Ascending aorta (tissue), 2 donors: Measurements from ENCODE around the gene NAA10. TPM values are rescaled to one million over a fixed set of nuclear protein-coding genes. Genes with fewer than 3 reads are reported as not detected.
A peak's percentile ranks its signal among the peaks of the same experiment; 100 is the strongest.

Source experiments
- DNase-seq, 2 donors: peaks; one replicate each; pipeline ENCODE4 v3.0.0-alpha.2; 2019; ENCODE audit warnings: low spot score in 2 of 2
- H3K27ac ChIP-seq, 2 donors: fragments of 200-600 bp; sonication (generic); one replicate each; pipeline ENCODE4 v1.5.1; 2016 to 2017; ENCODE audit warnings: mild to moderate bottlenecking in 1 of 2
- H3K27me3 ChIP-seq: fragments of 200-600 bp; sonication (generic); one replicate; pipeline ENCODE4 v1.5.1; 2017
- H3K36me3 ChIP-seq, 2 donors: fragments of 200-600 bp; sonication (generic); one replicate each; pipeline ENCODE4 v1.5.1; 2016
- H3K4me1 ChIP-seq, 2 donors: fragments of 200-600 bp; sonication (generic); one replicate each; pipeline ENCODE4 v1.5.1; 2016 to 2017; ENCODE audit warnings: mild to moderate bottlenecking in 1 of 2
- H3K4me3 ChIP-seq, 2 donors: fragments of 200-600 bp; sonication (generic); one replicate each; pipeline ENCODE4 v1.5.1; 2016 to 2017; ENCODE audit warnings: mild to moderate bottlenecking in 1 of 2
- H3K9me3 ChIP-seq, 2 donors: fragments of 200-600 bp; sonication (generic); one replicate each; pipeline ENCODE4 v1.5.1; 2016
- CTCF ChIP-seq, 3 experiments: fragments of 200-600 bp in 2 of 3; fragments of 450-650 bp in 1 of 3; sonication (generic) in 2 of 3; IDR thresholded peaks; one replicate each; pipeline ENCODE4 v1.5.1; 2016 to 2019; ENCODE audit warnings: antibody characterized with exemption in 3 of 3, mild to moderate bottlenecking in 1 of 3, moderate library complexity in 1 of 3
- intact Hi-C: fragments of 100-400 bp; cut with DNase I; formaldehyde crosslinking; loops from one replicate; pipeline ENCODE4 v1.15.1; 2023
- total RNA-seq: library from RNA; depleted of rRNA; stranded (reverse); fragments of >200 nt; gene quantifications from one replicate; pipeline ENCODE4 v1.1.0, GENCODE V29; 2016

The NAA10 gene
- total RNA-seq, 1 donor from 2014 or later: 155 TPM

DNA sequence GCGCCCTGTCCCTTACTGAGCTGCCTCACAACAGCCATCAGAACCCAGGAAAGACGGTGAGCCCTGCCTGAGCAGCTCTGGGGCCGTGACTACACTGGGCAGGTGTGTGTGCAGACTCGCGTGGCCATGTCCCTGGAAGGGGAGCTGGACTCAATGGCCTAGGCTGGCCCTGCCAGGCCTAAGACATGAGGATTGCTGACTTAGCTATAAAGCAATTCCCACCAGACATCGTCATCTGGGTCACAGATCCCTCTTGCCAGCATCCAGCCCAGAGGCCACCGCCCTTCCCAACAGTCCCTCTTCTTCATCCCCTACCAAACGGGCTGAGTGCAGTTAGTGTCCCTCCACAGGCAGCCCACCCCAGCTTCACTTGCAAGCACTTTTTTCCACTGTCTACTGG is 3.7 kb downstream of the NAA10 start:
- intact Hi-C loops: no loop called here
- Histone ChIP-seq H3K27me3 (no peaks in the 10 kb centered on the region), H3K36me3 (peaks cover 19 to 26% of the 10 kb centered on the region in 2 donors), H3K4me3 (no peak overlapping the region), H3K9me3 (no peaks in the 10 kb centered on the region), H3K27ac (no peak overlapping the region), H3K4me1 (peaks cover 3 to 18% of the 10 kb centered on the region in 2 donors)
- no peak for TF ChIP-seq CTCF (IDR thresholded peaks at IDR 0.05)
- DNase-seq: no peak

- H3K27ac ChIP-seq: no peak overlapping the region
- H3K4me1 ChIP-seq: peaks cover 3 to 18% of the 10 kb centered on the region in 2 donors
- intact Hi-C loops: no loop called here
- H3K36me3 ChIP-seq: peaks cover 19 to 26% of the 10 kb centered on the region in 2 donors
- no peak overlapping the region for H3K4me3 ChIP-seq
- H3K27me3 ChIP-seq: no peaks in the 10 kb centered on the region
- H3K9me3 ChIP-seq: no peaks in the 10 kb centered on the region
- DNase-seq: no peak
- no peak for TF ChIP-seq CTCF (IDR thresholded peaks at IDR 0.05)
Observed at GRCh38 chrX:153930011-153930910, 4.6 kb downstream of the NAA10 start.

DNA sequence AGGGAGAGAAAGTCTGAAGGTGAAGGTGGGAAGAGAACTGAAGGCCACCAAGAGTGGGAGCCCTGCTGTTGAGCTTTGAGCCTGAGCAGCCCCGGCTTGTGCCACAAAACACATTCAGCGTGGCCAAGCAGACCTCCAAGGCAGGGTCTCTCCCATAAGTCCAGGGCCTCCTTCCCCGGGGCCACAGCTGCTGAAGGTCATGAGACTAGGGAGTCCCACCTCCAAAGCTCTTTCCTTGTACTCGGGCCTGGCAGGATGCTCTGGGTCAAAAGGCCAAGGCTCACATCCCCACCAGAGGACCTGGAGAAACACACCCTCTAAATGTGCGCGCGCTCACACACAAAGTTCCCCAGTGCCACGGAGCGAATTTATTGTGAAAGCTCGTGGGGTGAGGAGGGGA is 5.3 kb downstream of the NAA10 start:
- peaks cover 19 to 26% of the 10 kb centered on the region in 2 donors for H3K36me3 ChIP-seq
- intact Hi-C loops: loop anchor here (2.0 kb wide), 1 partner anchor 23 kb away; no protein-coding TSS in a partner anchor
- no peaks in the 10 kb centered on the region for H3K27me3 ChIP-seq
- no peak overlapping the region for H3K4me3 ChIP-seq
- H3K4me1 ChIP-seq: peaks cover 3 to 18% of the 10 kb centered on the region in 2 donors
- no peak for DNase-seq
- no peaks in the 10 kb centered on the region for H3K9me3 ChIP-seq
- H3K27ac ChIP-seq: no peak overlapping the region
- TF ChIP-seq CTCF (IDR thresholded peaks at IDR 0.05): no peak

DNA sequence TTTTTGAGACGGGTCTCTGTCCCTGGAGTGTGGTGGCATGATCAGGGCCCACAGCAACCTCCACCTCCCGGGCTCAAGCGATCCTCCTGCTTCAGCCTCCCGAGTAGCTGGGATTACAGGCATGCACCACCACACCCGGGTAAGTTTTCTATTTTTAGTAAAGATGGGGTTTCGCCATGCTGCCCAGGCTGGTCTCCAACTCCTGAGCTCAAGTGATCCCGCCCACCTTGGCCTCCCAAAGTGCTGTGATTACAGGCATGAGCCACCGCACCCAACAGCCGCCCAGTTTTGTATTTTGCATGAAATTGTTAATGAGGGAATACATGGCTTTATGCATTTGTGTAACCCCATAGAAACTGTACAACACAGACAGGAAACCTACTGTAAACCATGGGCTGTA is 6.0 kb downstream of the NAA10 start:
- H3K9me3 ChIP-seq: no peaks in the 10 kb centered on the region
- peak overlapping the region; percentile 17 to 47 for H3K4me3 ChIP-seq
- H3K36me3 ChIP-seq: peaks cover 19 to 26% of the 10 kb centered on the region in 2 donors
- peak overlapping the region; percentile 53 to 55 for H3K27ac ChIP-seq
- TF ChIP-seq CTCF (IDR thresholded peaks at IDR 0.05): no peak
- H3K4me1 ChIP-seq: peaks cover 3 to 14% of the 10 kb centered on the region in 2 donors
- H3K27me3 ChIP-seq: no peaks in the 10 kb centered on the region
- no peak for DNase-seq
- intact Hi-C loops: loop anchor here (1.0 to 2.0 kb wide), 4 partner anchors 24 to 205 kb away; partner anchors contain the start of genes ABCD1, BCAP31, IDH3G and SSR4

- Histone ChIP-seq H3K36me3 (peaks cover 19 to 26% of the 10 kb centered on the region in 2 donors), H3K4me3 (peak overlapping the region; percentile 66 to 76), H3K27me3 (no peaks in the 10 kb centered on the region), H3K27ac (peak overlapping the region; percentile 92 to 97), H3K9me3 (no peaks in the 10 kb centered on the region), H3K4me1 (peaks cover 6 to 9% of the 10 kb centered on the region in 2 donors)
- peak in 1 of 3 experiments; percentile 25 for TF ChIP-seq CTCF (IDR thresholded peaks at IDR 0.05)
- intact Hi-C loops: loop anchor here (1.0 to 2.0 kb wide), 4 partner anchors 25 to 204 kb away; partner anchors contain the start of genes ABCD1, BCAP31, IDH3G and SSR4
- DNase-seq: peak; percentile 91 to 98
Observed at GRCh38 chrX:153927922-153928760, 6.7 kb downstream of the NAA10 start.
